Cardiac muscle cell (in vitro differentiated cells and primary cell): ENCODE data around the gene DNAI4. TPM values are rescaled to one million over a fixed set of nuclear protein-coding genes. Genes with fewer than 3 reads are reported as not detected.
"Not testable (repeated sequence)": the region's sequence is repeated elsewhere in the genome, so short reads cannot be mapped to it uniquely, and the experiment has no call there.

Experiments used
- DNase-seq, 2 donors: peaks; one replicate each; pipeline versions ENCODE4 v3.0.0 to v3.0.0-alpha.2; 2010 to 2017; ENCODE audit warnings: low read depth in 1 of 2, low spot score in 1 of 2
- H3K27ac ChIP-seq: fragments of 200-600 bp; sonication (generic); 2 replicates; pipeline ENCODE4 v1.5.1; 2016
- H3K27me3 ChIP-seq: fragments of 200-600 bp; sonication (generic); 2 replicates; pipeline ENCODE4 v1.6.0; 2016; ENCODE audit warnings: control low read depth
- H3K36me3 ChIP-seq: fragments of 200-600 bp; sonication (generic); 2 replicates; pipeline ENCODE4 v1.5.1; 2016; ENCODE audit warnings: control low read depth
- H3K4me1 ChIP-seq: fragments of 200-600 bp; sonication (generic); 2 replicates; pipeline ENCODE4 v1.8.1; 2017; ENCODE audit warnings: low read depth, mild to moderate bottlenecking, mixed run types
- H3K4me3 ChIP-seq: fragments of 200-600 bp; sonication (generic); 2 replicates; pipeline ENCODE4 v1.5.1; 2016; ENCODE audit warnings: mild to moderate bottlenecking
- H3K9me3 ChIP-seq: fragments of 200-600 bp; sonication (generic); 2 replicates; pipeline ENCODE4 v1.5.1; 2017; ENCODE audit warnings: low read depth, mild to moderate bottlenecking, control low read depth
- polyA plus RNA-seq: library from polyadenylated mRNA; unstranded; fragments of >200 nt; fragmentation: Nextera tagmentation; extraction: Ambion mirVana; gene quantifications from 2 replicates; pipeline ENCODE4 v1.2.1, GENCODE V29; 2016
- total RNA-seq: library from RNA; depleted of rRNA; stranded (reverse); fragments of >200 nt; gene quantifications from 2 replicates; pipeline ENCODE4 v1.2.3, GENCODE V29; 2016
- TF ChIP-seq, protein P1 (sequence below): IDR thresholded peaks from 2 replicates; pipeline ENCODE4 v1.5.1; 2012; ENCODE audit warnings: low read depth, mild to moderate bottlenecking, low read length

Gene DNAI4, protein sequence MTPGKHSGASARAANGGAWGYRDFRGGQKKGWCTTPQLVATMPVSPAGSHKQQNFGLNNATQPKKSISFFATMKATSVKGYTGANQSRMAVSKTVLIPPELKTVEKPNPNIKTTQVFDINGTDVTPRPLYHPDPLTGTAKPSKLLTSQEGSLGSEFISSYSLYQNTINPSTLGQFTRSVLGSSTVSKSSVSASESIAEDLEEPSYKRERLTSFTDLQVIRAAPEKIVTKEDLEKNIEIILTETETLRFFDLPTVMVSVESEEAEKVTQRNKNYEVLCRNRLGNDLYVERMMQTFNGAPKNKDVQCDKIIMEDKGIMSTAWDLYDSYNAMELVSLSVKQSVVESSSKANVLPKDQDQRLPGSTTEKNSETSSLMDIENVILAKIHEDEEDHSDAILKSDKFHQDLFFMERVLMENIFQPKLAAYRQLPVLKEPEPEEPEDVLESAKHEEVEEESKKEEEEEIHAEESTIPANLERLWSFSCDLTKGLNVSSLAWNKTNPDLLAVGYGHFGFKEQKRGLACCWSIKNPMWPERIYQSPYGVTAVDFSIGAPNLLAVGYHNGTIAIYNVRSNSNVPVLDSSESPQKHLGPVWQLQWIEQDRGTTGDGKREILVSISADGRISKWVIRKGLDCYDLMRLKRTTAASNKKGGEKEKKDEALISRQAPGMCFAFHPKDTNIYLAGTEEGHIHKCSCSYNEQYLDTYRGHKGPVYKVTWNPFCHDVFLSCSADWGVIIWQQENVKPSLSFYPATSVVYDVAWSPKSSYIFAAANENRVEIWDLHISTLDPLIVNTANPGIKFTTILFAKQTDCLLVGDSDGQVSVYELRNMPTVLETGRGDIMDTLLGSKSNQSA
- 5.1 and 6.6 TPM in 2 replicates for total RNA-seq
- polyA plus RNA-seq: 13.8 and 14.2 TPM in 2 replicates

DNA sequence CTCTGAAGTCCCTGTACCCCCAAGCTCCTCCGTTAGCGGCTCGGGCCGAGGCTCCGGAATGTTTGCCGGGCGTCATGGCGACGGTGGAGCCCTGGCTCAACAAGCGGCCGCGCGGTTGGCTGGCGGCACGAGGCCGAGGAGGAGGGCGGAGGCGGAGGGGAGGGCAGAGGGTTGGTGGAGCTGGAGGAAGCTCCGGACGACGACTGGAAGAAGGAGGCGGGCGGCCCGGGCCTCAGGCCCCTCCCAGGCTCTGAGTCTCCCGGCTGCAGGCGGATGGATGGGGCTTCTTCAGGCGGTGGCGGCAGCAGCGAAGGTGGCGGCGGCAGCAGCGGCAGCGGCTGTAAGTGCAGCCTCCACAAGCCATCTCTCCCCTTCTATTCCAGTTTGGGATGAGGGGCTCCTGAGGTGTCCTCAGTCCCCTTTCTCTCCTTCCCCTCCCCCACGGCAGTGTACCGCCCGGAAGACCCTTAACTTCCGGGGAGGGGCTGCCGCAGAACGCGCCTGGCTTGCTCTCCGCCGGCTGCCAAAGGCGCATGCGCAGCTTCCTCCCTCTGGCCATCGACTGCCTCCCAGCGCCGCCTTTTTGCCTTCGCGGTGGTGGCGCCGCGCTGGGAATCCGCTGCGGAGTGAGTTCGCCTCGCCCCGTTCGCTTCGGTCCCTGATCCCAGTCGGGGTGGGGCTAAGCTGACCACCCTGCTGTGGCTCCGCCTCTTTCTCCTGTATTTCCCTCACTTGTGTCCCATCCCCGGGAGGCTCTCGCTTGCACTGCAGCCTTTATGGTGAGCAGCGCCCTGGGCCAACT lies at the start of gene DNAI4, which contains the start of gene MIER1:
DNAI4 (minus strand) TSS at position 101 of the 802 bp plus-strand sequence; CDS start at position 76, 25 bp downstream.
MIER1 (plus strand) TSS at position 235 of the 802 bp plus-strand sequence; CDS start at position 274, 39 bp downstream.
- peak within 1 kb of the TSS; percentile 76 for H3K27ac ChIP-seq
- H3K27me3 ChIP-seq: no peaks in the 10 kb centered on the region
- TF ChIP-seq, protein P1, sequence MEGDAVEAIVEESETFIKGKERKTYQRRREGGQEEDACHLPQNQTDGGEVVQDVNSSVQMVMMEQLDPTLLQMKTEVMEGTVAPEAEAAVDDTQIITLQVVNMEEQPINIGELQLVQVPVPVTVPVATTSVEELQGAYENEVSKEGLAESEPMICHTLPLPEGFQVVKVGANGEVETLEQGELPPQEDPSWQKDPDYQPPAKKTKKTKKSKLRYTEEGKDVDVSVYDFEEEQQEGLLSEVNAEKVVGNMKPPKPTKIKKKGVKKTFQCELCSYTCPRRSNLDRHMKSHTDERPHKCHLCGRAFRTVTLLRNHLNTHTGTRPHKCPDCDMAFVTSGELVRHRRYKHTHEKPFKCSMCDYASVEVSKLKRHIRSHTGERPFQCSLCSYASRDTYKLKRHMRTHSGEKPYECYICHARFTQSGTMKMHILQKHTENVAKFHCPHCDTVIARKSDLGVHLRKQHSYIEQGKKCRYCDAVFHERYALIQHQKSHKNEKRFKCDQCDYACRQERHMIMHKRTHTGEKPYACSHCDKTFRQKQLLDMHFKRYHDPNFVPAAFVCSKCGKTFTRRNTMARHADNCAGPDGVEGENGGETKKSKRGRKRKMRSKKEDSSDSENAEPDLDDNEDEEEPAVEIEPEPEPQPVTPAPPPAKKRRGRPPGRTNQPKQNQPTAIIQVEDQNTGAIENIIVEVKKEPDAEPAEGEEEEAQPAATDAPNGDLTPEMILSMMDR: peak; percentile 23
- peak within 1 kb of the TSS; percentile 65 for H3K4me3 ChIP-seq
- no peaks in the 10 kb centered on the region for H3K9me3 ChIP-seq
- no peaks in the 10 kb centered on the region for H3K36me3 ChIP-seq
- DNase-seq: peak; percentile 99
- peaks cover 18% of the 10 kb centered on the region for H3K4me1 ChIP-seq

DNA sequence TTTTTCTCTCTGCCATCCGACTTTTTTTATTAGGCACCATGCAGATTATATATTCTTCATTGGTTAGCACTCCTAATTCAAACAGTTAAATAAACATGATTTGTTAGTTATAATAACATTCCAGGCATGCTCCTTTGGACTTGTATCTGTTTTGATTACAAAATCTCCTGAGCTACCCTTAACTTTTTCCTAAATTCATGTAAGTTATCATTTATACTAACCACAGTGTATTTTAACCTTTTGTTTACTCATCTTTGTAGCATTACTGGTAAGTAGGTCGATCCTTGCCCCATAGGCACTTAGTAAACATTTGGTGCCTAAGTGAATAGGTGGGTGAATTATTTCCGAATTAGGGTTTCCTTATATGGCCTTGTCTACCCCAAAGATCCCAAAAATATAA lies 43.9 kb upstream of the DNAI4 start:
- H3K4me1 ChIP-seq: no peaks in the 10 kb centered on the region
- no peak overlapping the region for H3K27ac ChIP-seq
- no peak for DNase-seq
- no peaks in the 10 kb centered on the region for H3K27me3 ChIP-seq
- H3K9me3 ChIP-seq: no peaks in the 10 kb centered on the region
- H3K36me3 ChIP-seq: peaks cover 51% of the 10 kb centered on the region
- H3K4me3 ChIP-seq: no peak overlapping the region
- TF ChIP-seq, protein P1: no peak

DNA sequence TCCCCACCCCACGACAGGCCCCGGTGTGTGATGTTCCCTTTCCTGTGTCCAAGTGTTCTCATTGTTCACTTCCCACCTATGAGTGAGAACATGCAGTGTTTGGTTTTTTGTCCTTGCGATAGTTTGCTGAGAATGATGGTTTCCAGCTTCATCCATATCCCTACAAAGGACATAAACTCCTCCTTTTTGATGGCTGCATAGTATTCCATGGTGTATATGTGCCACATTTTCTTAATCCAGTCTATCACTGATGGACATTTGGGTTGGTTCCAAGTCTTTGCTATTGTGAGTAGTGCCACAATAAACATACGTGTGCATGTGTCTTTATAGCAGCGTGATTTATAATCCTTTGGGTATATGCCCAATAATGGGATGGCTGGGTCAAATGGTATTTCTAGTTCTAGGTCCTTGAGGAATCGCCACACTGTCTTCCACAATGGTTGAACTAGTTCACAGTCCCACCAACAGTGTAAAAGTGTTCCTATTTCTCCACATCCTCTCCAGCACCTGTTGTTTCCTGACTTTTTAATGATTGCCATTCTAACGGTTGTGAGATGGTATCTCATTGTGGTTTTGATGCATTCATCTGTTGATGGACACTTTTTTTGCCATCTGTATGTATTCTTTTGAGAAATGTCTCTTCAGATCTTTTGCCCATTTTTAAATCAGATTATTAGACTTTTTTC lies 41.7 kb upstream of the DNAI4 start:
- not testable (repeated sequence) for H3K27me3 ChIP-seq, H3K9me3 ChIP-seq, H3K27ac ChIP-seq, H3K4me3 ChIP-seq, DNase-seq, H3K4me1 ChIP-seq
- peaks cover 51% of the 10 kb centered on the region for H3K36me3 ChIP-seq

DNA sequence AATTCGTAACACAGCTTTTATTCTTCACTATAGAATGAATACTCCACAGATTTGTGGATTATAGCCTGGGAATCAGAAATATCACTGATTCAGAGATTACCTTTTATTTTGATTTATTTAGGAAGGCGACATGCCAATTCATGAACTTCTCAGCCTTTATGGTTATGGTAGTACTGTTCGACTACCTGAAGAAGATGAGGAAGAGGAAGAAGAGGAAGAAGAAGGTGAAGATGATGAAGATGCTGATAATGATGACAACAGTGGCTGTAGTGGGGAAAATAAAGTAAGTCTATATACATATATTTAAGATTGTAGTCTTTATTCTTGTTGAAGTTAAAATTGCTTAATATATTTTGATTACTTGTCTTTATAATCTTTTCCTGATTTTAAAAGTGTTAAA lies 33.3 kb upstream of the DNAI4 start:
- no peaks in the 10 kb centered on the region for H3K4me1 ChIP-seq
- H3K4me3 ChIP-seq: no peak overlapping the region
- H3K27me3 ChIP-seq: no peaks in the 10 kb centered on the region
- peaks cover 40% of the 10 kb centered on the region for H3K36me3 ChIP-seq
- no peak overlapping the region for H3K27ac ChIP-seq
- TF ChIP-seq, protein P1: no peak
- no peak for DNase-seq
- no peaks in the 10 kb centered on the region for H3K9me3 ChIP-seq

DNA sequence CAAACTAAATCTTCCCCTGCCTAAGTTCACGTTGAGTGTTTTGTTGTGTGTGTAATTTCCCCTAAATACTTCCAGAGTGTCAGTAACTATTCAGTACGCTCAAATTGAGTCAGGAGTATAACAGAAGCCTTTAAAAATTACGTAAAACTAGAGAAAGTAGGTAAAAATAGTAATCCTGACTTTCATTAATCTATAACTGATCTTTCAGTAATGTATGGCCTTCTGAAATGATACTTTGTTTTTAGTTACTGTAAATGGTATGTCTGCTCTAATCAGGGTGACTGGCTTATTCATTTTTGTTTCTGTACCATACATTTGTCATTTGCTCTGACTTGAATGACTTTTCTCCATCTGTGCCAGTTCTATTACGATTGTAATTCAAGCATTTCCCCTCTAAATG lies 29.6 kb upstream of the DNAI4 start:
- TF ChIP-seq, protein P1: no peak
- H3K4me1 ChIP-seq: no peaks in the 10 kb centered on the region
- H3K36me3 ChIP-seq: peaks cover 24% of the 10 kb centered on the region
- H3K27ac ChIP-seq: no peak overlapping the region
- no peak overlapping the region for H3K4me3 ChIP-seq
- no peaks in the 10 kb centered on the region for H3K27me3 ChIP-seq
- no peaks in the 10 kb centered on the region for H3K9me3 ChIP-seq
- DNase-seq: no peak
